CD14-positive monocyte (primary cell): Measurements from ENCODE around the gene STX4. TPM values are rescaled to one million over a fixed set of nuclear protein-coding genes. Genes with fewer than 3 reads are reported as not detected.
A peak's percentile ranks its signal among the peaks of the same experiment; 100 is the strongest.

Experiments used
- DNase-seq, 3 donors: peaks; one replicate each; pipeline ENCODE4 v3.0.0-alpha.2; 2011 to 2022
- H2AFZ ChIP-seq: 2 replicates; pipeline ENCODE4 v1.6.0; 2012; ENCODE audit warnings: mild to moderate bottlenecking, low read depth, low read length, inconsistent platforms; ENCODE audit not compliant: insufficient read depth, poor library complexity, severe bottlenecking
- H3K27ac ChIP-seq, 2 donors: 1 replicate in 1 of 2; 2 replicates in 1 of 2; pipeline ENCODE4 v1.5.1; 2012 to 2013; ENCODE audit warnings: low read length in 2 of 2, control low read depth in 1 of 2, inconsistent platforms in 1 of 2, low read depth in 1 of 2, mild to moderate bottlenecking in 1 of 2
- H3K27me3 ChIP-seq, 2 donors: one replicate each; pipeline versions ENCODE4 v1.6.0 to v1.6.1; 2011 to 2013; ENCODE audit warnings: low read length in 2 of 2; ENCODE audit not compliant: control insufficient read depth in 2 of 2, insufficient read depth in 2 of 2
- H3K36me3 ChIP-seq, 2 donors: replicated peaks in 1 of 2; 1 replicate in 1 of 2; 2 replicates in 1 of 2; pipeline versions ENCODE4 v1.5.1 to v1.6.1; 2012 to 2013; ENCODE audit warnings: low read length in 2 of 2, control low read depth in 1 of 2, inconsistent platforms in 1 of 2, mild to moderate bottlenecking in 1 of 2; ENCODE audit not compliant: insufficient read depth in 2 of 2, control insufficient read depth in 1 of 2
- H3K4me1 ChIP-seq, 2 donors: 1 replicate in 1 of 2; 2 replicates in 1 of 2; pipeline versions ENCODE4 v1.5.1 to v1.6.1; 2012 to 2013; ENCODE audit warnings: low read length in 2 of 2, control low read depth in 1 of 2, inconsistent platforms in 1 of 2, mild to moderate bottlenecking in 1 of 2, moderate library complexity in 1 of 2; ENCODE audit not compliant: insufficient read depth in 2 of 2, control insufficient read depth in 1 of 2
- H3K4me2 ChIP-seq: replicated peaks from 2 replicates; pipeline ENCODE3; 2012; ENCODE audit warnings: low read length, moderate library complexity, mild to moderate bottlenecking; ENCODE audit not compliant: poor library complexity, severe bottlenecking; ENCODE audit errors: extremely low read depth
- H3K4me3 ChIP-seq, 3 experiments: fragments of 200-600 bp in 1 of 3; sonication (generic) in 1 of 3; replicated peaks in 1 of 3; 1 replicate in 2 of 3; 2 replicates in 1 of 3; pipeline ENCODE4 v1.5.1; 2011 to 2013; ENCODE audit warnings: low read length in 3 of 3, mild to moderate bottlenecking in 3 of 3, control low read depth in 2 of 3, low read depth in 2 of 3, inconsistent platforms in 1 of 3, moderate library complexity in 1 of 3
- H3K79me2 ChIP-seq: 2 replicates; pipeline ENCODE4 v1.6.0; 2012; ENCODE audit warnings: mild to moderate bottlenecking, control low read depth, inconsistent platforms, low read length, moderate library complexity; ENCODE audit not compliant: insufficient read depth
- H3K9ac ChIP-seq: 2 replicates; pipeline ENCODE4 v1.6.0; 2017; ENCODE audit warnings: low read length, mild to moderate bottlenecking; ENCODE audit not compliant: insufficient read depth, poor library complexity, severe bottlenecking
- H3K9me3 ChIP-seq, 2 donors: replicated peaks in 1 of 2; 1 replicate in 1 of 2; 2 replicates in 1 of 2; pipeline versions ENCODE4 v1.5.1 to v1.6.1; 2012 to 2013; ENCODE audit warnings: low read length in 2 of 2, control low read depth in 1 of 2; ENCODE audit not compliant: control insufficient read depth in 1 of 2, insufficient read depth in 1 of 2
- H4K20me1 ChIP-seq: 2 replicates; pipeline ENCODE4 v1.6.0; 2012; ENCODE audit warnings: mild to moderate bottlenecking, low read length, control low read depth, moderate library complexity; ENCODE audit not compliant: insufficient read depth
- H3K27ac Mint-ChIP-seq, 7 donors: one replicate each; pipeline ENCODE4 v1.8.0; 2020; ENCODE audit warnings: mild to moderate bottlenecking in 7 of 7, mixed read lengths in 7 of 7, moderate library complexity in 6 of 7, inconsistent platforms in 2 of 7
- H3K27me3 Mint-ChIP-seq, 3 donors: one replicate each; pipeline ENCODE4 v1.8.0; 2021 to 2022; ENCODE audit warnings: low read depth in 3 of 3, mild to moderate bottlenecking in 3 of 3, mixed read lengths in 3 of 3, moderate library complexity in 3 of 3, inconsistent platforms in 1 of 3
- H3K36me3 Mint-ChIP-seq, 2 donors: one replicate each; pipeline ENCODE4 v1.8.0; 2020; ENCODE audit warnings: mixed read lengths in 2 of 2, inconsistent platforms in 1 of 2, mild to moderate bottlenecking in 1 of 2
- H3K4me1 Mint-ChIP-seq: one replicate; pipeline ENCODE4 v1.8.0; 2020; ENCODE audit warnings: mild to moderate bottlenecking, mixed read lengths
- H3K4me3 Mint-ChIP-seq, 2 donors: one replicate each; pipeline ENCODE4 v1.8.0; 2020; ENCODE audit warnings: mild to moderate bottlenecking in 2 of 2, mixed read lengths in 2 of 2, moderate library complexity in 1 of 2
- H3K9me3 Mint-ChIP-seq, 7 donors: one replicate each; pipeline ENCODE4 v1.8.0; 2020 to 2022; ENCODE audit warnings: mixed read lengths in 7 of 7, mild to moderate bottlenecking in 6 of 7, moderate library complexity in 6 of 7, inconsistent platforms in 2 of 7
- CTCF ChIP-seq: fragments of 200-600 bp; IDR thresholded peaks from one replicate; pipeline ENCODE4 v1.8.0; 2022; ENCODE audit warnings: antibody characterized with exemption, mild to moderate bottlenecking
- WGBS: methylation state at CpG from one replicate; pipeline ENCODE4 v1.1.5; 2013; ENCODE audit warnings: missing lambda C conversion rate; ENCODE audit not compliant: insufficient coverage; 5-methylcytosine and 5-hydroxymethylcytosine counted together
- intact Hi-C, 2 donors: fragments of 100-400 bp; cut with micrococcal nuclease; formaldehyde crosslinking; loops; one replicate each; pipeline versions ENCODE4 v1.15.0 to v1.15.1; 2023
- polyA plus RNA-seq, 3 donors: library from polyadenylated mRNA; depleted of rRNA in 1 of 3; unstranded in 2 of 3; stranded (reverse) in 1 of 3; fragments of 300-500 nt in 2 of 3; fragments of >200 nt in 1 of 3; fragmentation: Illumina TruSeq in 2 of 3; gene quantifications; 1 replicate in 2 of 3; 2 replicates in 1 of 3; pipeline ENCODE4 v1.2.3, GENCODE V29; 2012 to 2021

STX4 gene
- polyA plus RNA-seq, 3 donors = 18.6 to 186 (median 21.8) TPM

- Mint-ChIP-seq H3K4me3 (peak overlapping the region; percentile 90 to 97), H3K9me3 (no peaks in the 10 kb centered on the region), H3K27ac (peak overlapping the region; percentile 95 to 99 (median 97)), H3K36me3 (peaks cover 38 to 44% of the 10 kb centered on the region in 2 donors), H3K4me1 (peaks cover 42% of the 10 kb centered on the region), H3K27me3 (peaks cover 0 to 2% (median 1%) of the 10 kb centered on the region in 3 donors)
- peaks cover 36 to 42% of the 10 kb centered on the region in 2 donors for H3K4me1 ChIP-seq
- H3K4me3 ChIP-seq = peak overlapping the region; percentile 92 to 98 (median 97)
- H3K36me3 ChIP-seq = peaks cover 37 to 39% of the 10 kb centered on the region in 2 donors
- H4K20me1 ChIP-seq = peaks cover 60% of the 10 kb centered on the region
- H3K9ac ChIP-seq = peak overlapping the region; percentile 96
- no peak for TF ChIP-seq CTCF
- H3K79me2 ChIP-seq = peaks cover 84% of the 10 kb centered on the region
- H3K9me3 ChIP-seq = no peaks in the 10 kb centered on the region
- H3K27ac ChIP-seq = peak overlapping the region; percentile 97 to 100
- DNase-seq = peak in 2 of 3 donors; percentile 42 to 57
- intact Hi-C loops = loop anchor here (1.0 to 2.0 kb wide), 3 partner anchors 20 to 41 kb away; partner anchors contain the start of genes STX4 (in 1 of the 2) and VKORC1 (in 1 of the 2)
- H3K27me3 ChIP-seq = no peaks in the 10 kb centered on the region
- 0% methylated on average over 5 of the region's 7 CpGs for WGBS
- peak overlapping the region; percentile 83 for H2AFZ ChIP-seq
- H3K4me2 ChIP-seq = peak overlapping the region; percentile 99
Measured at GRCh38 chr16:31074814-31075183, 41.4 kb downstream of the STX4 start.

GRCh38 chr16:31076319-31076718, 43.0 kb downstream of the STX4 start:
- Mint-ChIP-seq H3K27me3 (peaks cover 0 to 2% (median 1%) of the 10 kb centered on the region in 3 donors), H3K27ac (peak overlapping the region in 4 of 7 donors; percentile 42 to 70 (median 58)), H3K4me3 (peak overlapping the region in 1 of 2 donors; percentile 37), H3K4me1 (peaks cover 44% of the 10 kb centered on the region), H3K36me3 (peaks cover 50 to 59% of the 10 kb centered on the region in 2 donors), H3K9me3 (no peaks in the 10 kb centered on the region)
- intact Hi-C loops = no loop called here
- H3K4me2 ChIP-seq = no peak overlapping the region
- TF ChIP-seq CTCF = no peak
- H2AFZ ChIP-seq = no peak overlapping the region
- peaks cover 92% of the 10 kb centered on the region for H3K79me2 ChIP-seq
- no peak overlapping the region for H3K4me3 ChIP-seq
- H3K36me3 ChIP-seq = peaks cover 52 to 54% of the 10 kb centered on the region in 2 donors
- WGBS = 87% methylated on average over 16 of the region's 16 CpGs
- H3K4me1 ChIP-seq = peaks cover 36 to 44% of the 10 kb centered on the region in 2 donors
- H3K27me3 ChIP-seq = no peaks in the 10 kb centered on the region
- peak overlapping the region in 1 of 2 donors; percentile 50 for H3K27ac ChIP-seq
- no peak for DNase-seq
- peaks cover 75% of the 10 kb centered on the region for H4K20me1 ChIP-seq
- no peaks in the 10 kb centered on the region for H3K9me3 ChIP-seq
- H3K9ac ChIP-seq = no peak overlapping the region
